ENCODE data around the gene NAB2. TPM values are rescaled to one million over a fixed set of nuclear protein-coding genes. Genes with fewer than 3 reads are reported as not detected.

NAB2 gene
- total RNA-seq, 2 experiments from 2014 or later, result 18.4 to 19.1 TPM

- DNase-seq, result no peak
- CTCF ChIA-PET, result interaction anchor here (1.0 to 16.9 kb wide), 6 partner anchors 11 to 83 kb away, joined by 4 to 292 read pairs (median 13); partner anchors contain the start of genes NEMP1 and STAT6
- peaks cover 65% of the 10 kb centered on the region for H3K4me1 Mint-ChIP-seq (ENCODE audit: low read depth)
- H3K36me3 Mint-ChIP-seq (ENCODE audit: low read depth), result peaks cover 37% of the 10 kb centered on the region
- H3K9me3 Mint-ChIP-seq, result no peaks in the 10 kb centered on the region
- H3K4me3 Mint-ChIP-seq, result peak overlapping the region; percentile 88
- no peaks in the 10 kb centered on the region for H3K27me3 Mint-ChIP-seq (ENCODE audit: low read depth)
- intact Hi-C loops (cut with micrococcal nuclease), result no loop called here
- H3K27ac Mint-ChIP-seq, result peak overlapping the region; percentile 59
Observed at GRCh38 chr12:57090490-57090889, 1.6 kb downstream of the NAB2 start.

DNA sequence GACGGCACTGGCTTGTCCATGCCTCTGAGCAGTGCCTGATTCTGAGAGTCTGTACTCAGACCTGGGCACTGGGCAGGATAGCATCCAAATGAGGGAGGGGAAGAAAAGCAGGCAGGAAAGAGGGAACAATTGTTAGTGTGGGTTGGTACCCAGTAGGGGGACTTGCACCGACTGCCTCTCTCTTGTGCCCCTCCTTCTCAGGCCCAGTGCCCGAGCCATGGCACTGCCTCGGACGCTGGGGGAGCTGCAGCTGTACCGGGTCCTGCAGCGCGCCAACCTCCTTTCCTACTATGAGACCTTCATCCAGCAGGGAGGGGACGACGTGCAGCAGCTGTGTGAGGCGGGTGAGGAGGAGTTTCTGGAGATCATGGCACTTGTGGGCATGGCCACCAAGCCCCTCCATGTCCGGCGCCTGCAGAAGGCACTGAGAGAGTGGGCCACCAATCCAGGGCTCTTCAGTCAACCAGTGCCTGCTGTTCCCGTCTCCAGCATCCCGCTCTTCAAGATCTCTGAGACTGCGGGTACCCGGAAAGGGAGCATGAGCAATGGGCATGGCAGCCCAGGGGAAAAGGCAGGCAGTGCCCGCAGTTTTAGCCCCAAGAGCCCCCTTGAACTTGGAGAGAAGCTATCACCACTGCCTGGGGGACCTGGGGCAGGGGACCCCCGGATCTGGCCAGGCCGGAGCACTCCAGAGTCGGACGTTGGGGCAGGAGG is 2.2 kb downstream of the NAB2 start:
- intact Hi-C loops (cut with micrococcal nuclease), result no loop called here
- Mint-ChIP-seq H3K9me3 (no peaks in the 10 kb centered on the region), H3K4me3 (peak overlapping the region; percentile 88), H3K27me3 (ENCODE audit: low read depth) (no peaks in the 10 kb centered on the region), H3K36me3 (ENCODE audit: low read depth) (peaks cover 40% of the 10 kb centered on the region), H3K4me1 (ENCODE audit: low read depth) (peaks cover 62% of the 10 kb centered on the region), H3K27ac (peak overlapping the region; percentile 59)
- CTCF ChIA-PET, result interaction anchor here (1.0 to 16.9 kb wide), 10 partner anchors 11 to 456 kb away, joined by 3 to 292 read pairs (median 9); partner anchors contain the start of genes LRP1, NEMP1 and STAT6
- no peak for DNase-seq

GRCh38 chr12:57091638-57092528 is 3.0 kb downstream of the NAB2 start:
- CTCF ChIA-PET, result interaction anchor here (0.6 to 16.9 kb wide), 21 partner anchors 11 to 457 kb away, joined by 3 to 292 read pairs (median 4); partner anchors contain the start of genes LRP1, NEMP1 and STAT6
- DNase-seq, result no peak
- Mint-ChIP-seq H3K27me3 (ENCODE audit: low read depth) (no peaks in the 10 kb centered on the region), H3K4me1 (ENCODE audit: low read depth) (peaks cover 60% of the 10 kb centered on the region), H3K4me3 (peak overlapping the region; percentile 41), H3K27ac (peak overlapping the region; percentile 96), H3K9me3 (no peaks in the 10 kb centered on the region), H3K36me3 (ENCODE audit: low read depth) (peaks cover 44% of the 10 kb centered on the region)
- intact Hi-C loops (cut with micrococcal nuclease), result no loop called here

GRCh38 chr12:57092529-57092862 is 3.6 kb downstream of the NAB2 start:
- Mint-ChIP-seq H3K9me3 (no peaks in the 10 kb centered on the region), H3K4me1 (ENCODE audit: low read depth) (peaks cover 60% of the 10 kb centered on the region), H3K27ac (peak overlapping the region; percentile 96), H3K27me3 (ENCODE audit: low read depth) (no peaks in the 10 kb centered on the region), H3K4me3 (no peak overlapping the region), H3K36me3 (ENCODE audit: low read depth) (peaks cover 48% of the 10 kb centered on the region)
- intact Hi-C loops (cut with micrococcal nuclease), result no loop called here
- DNase-seq, result no peak
- CTCF ChIA-PET, result interaction anchor here (0.6 to 16.9 kb wide), 20 partner anchors 10 to 458 kb away, joined by 3 to 292 read pairs (median 4); partner anchors contain the start of genes LRP1, NEMP1 and STAT6

DNA sequence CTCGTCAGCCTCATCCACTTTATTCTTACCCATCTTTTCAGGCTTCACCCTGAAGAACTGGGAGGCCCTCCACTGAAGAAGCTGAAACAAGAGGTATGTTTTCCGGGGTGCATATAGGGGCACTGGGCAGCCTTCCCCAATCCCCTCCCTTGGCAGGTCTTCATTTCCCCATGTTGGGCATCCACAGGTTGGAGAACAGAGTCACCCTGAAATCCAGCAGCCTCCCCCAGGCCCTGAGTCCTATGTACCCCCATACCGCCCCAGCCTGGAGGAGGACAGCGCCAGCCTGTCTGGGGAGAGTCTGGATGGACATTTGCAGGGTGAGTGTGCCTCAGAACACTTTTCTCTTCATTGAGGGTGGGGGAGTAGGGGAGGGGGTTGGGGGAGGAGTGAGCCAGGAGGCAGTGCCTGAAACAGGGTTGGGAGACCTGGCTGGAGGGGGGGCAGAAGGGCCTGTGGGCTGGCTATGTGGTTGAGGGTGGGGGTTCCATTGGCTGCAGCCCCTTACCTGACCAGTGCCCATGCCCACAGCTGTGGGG is 4.0 kb downstream of the NAB2 start:
- H3K9me3 Mint-ChIP-seq, result no peaks in the 10 kb centered on the region
- no peak for DNase-seq
- H3K27me3 Mint-ChIP-seq (ENCODE audit: low read depth), result no peaks in the 10 kb centered on the region
- CTCF ChIA-PET, result interaction anchor here (1.0 to 16.9 kb wide), 18 partner anchors 9 to 92 kb away, joined by 3 to 292 read pairs (median 5); partner anchors contain the start of genes LRP1, NEMP1 and STAT6
- peak overlapping the region; percentile 96 for H3K27ac Mint-ChIP-seq
- H3K4me3 Mint-ChIP-seq, result peak overlapping the region; percentile 49
- peaks cover 60% of the 10 kb centered on the region for H3K4me1 Mint-ChIP-seq (ENCODE audit: low read depth)
- H3K36me3 Mint-ChIP-seq (ENCODE audit: low read depth), result peaks cover 48% of the 10 kb centered on the region
- intact Hi-C loops (cut with micrococcal nuclease), result loop anchor here (1.0 kb wide), 3 partner anchors 17 to 85 kb away; no protein-coding TSS in a partner anchor

- intact Hi-C loops (cut with micrococcal nuclease), result loop anchor here (1.0 kb wide), 3 partner anchors 17 to 85 kb away; no protein-coding TSS in a partner anchor
- Mint-ChIP-seq H3K4me3 (peak overlapping the region; percentile 43), H3K27ac (peak overlapping the region; percentile 96), H3K4me1 (ENCODE audit: low read depth) (peaks cover 60% of the 10 kb centered on the region), H3K36me3 (ENCODE audit: low read depth) (peaks cover 49% of the 10 kb centered on the region), H3K9me3 (no peaks in the 10 kb centered on the region), H3K27me3 (ENCODE audit: low read depth) (no peaks in the 10 kb centered on the region)
- CTCF ChIA-PET, result interaction anchor here (0.8 to 16.9 kb wide), 13 partner anchors 9 to 92 kb away, joined by 3 to 292 read pairs (median 6); partner anchors contain the start of genes NEMP1 and STAT6
- peak; percentile 85 for DNase-seq
Observed at GRCh38 chr12:57093415-57094207, 4.7 kb downstream of the NAB2 start.

DNA sequence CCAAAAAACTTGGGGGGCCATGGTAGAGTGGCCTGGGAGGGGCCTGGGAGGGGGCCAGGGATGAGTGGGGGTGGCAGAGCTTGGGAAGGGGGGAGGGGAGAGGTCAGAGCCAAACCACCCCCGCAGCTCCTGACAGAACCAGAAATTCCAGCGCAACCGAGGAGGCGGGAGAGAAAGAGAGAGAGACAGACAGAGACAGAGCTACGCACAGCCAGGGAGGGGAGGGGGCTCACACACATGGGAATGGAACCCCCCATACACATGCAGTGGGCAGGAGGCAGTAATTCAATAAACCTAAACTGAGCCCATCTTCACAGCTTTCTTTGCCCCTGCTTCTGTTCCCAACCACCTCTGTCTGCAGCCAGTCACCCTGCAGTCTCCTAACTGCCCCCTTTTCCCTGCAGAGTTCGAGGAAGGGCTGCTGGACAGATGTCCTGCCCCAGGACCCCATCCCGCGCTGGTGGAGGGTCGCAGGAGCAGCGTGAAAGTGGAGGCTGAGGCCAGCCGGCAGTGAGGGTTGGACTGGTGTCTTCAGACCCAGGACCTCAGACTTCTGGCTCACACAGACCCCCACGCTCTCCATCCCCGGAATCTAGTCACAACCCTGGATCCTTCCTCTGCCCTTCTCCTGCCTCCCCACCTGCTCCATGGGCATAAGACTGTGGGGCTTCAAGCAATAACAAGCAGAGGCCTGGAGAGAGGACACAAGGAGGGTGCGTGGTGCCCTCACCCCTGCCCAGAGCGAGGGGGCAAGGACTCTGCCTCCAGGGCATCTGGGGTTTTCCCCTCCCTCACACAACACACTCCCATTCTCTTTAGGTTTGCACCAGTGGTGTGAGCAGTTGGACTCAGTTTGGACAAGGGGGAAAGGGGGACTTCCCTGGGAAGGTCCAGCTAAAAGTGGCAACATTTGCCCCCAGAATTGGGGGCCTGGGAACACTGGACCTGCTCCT is 5.6 kb downstream of the NAB2 start:
- intact Hi-C loops (cut with micrococcal nuclease), result no loop called here
- peaks cover 57% of the 10 kb centered on the region for H3K36me3 Mint-ChIP-seq (ENCODE audit: low read depth)
- H3K27me3 Mint-ChIP-seq (ENCODE audit: low read depth), result no peaks in the 10 kb centered on the region

DNA sequence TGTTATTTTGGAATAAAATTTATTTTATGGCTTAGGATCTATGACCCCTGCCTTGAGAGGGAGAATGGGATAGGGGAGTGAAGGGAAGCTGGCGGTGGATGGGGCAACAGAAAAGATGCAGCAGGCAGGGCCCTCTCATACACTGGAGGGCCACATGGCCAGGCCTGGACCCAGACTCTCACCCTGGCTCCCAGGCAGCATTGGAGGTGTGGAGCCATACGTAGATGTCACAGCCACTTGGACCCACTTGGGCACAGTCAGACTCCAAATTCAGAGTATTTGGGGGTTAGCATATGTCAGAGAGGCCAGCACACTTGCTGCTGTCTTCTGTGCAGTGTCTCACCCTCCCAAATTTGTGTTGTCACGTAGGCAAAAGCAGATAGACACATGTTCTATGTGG is 6.5 kb downstream of the NAB2 start:
- CTCF ChIA-PET, result interaction anchor here (1.1 to 16.9 kb wide), 5 partner anchors 11 to 87 kb away, joined by 3 to 292 read pairs (median 4); partner anchors contain the start of genes NEMP1 and STAT6
- Mint-ChIP-seq H3K4me3 (no peak overlapping the region), H3K36me3 (ENCODE audit: low read depth) (peaks cover 58% of the 10 kb centered on the region), H3K4me1 (ENCODE audit: low read depth) (peaks cover 56% of the 10 kb centered on the region), H3K27me3 (ENCODE audit: low read depth) (no peaks in the 10 kb centered on the region), H3K27ac (peak overlapping the region; percentile 96), H3K9me3 (no peaks in the 10 kb centered on the region)
- intact Hi-C loops (cut with micrococcal nuclease), result no loop called here
- DNase-seq, result no peak

More for the DNA sequence above, 5.6 kb downstream of the NAB2 start:
- no peak overlapping the region for H3K4me3 Mint-ChIP-seq
- CTCF ChIA-PET, result interaction anchor here (0.8 to 16.9 kb wide), 8 partner anchors 17 to 93 kb away, joined by 4 to 292 read pairs (median 8); partner anchors contain the start of genes NEMP1 and STAT6
- peak overlapping the region; percentile 96 for H3K27ac Mint-ChIP-seq
- no peaks in the 10 kb centered on the region for H3K9me3 Mint-ChIP-seq
- DNase-seq, result no peak
- peaks cover 60% of the 10 kb centered on the region for H3K4me1 Mint-ChIP-seq (ENCODE audit: low read depth)

DNA sequence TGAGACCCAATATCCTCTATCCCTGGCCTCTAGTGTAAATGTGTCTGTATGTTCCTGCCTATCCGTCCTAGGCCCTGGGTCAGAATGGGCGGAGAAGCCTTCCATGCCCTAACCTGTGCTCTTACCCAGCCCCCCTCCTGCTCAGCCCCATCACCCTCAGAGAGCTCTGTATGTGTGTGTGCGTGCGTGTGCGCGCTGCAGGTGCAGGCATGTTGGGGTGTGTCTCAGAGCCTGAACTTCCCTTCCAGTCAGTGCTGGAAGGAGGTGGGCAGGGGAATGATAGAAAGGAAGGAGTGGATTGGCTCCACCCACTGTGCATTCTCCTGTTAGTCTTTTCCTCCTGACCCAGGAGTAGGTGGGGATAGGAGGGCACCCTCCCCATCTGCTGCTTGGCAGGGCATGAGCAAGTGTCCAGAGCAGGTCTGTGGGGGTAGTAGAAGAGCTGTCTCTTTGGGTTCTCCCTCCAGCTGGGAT is 7.2 kb downstream of the NAB2 start:
- intact Hi-C loops (cut with micrococcal nuclease), result no loop called here
- peaks cover 51% of the 10 kb centered on the region for H3K36me3 Mint-ChIP-seq (ENCODE audit: low read depth)
- no peak for DNase-seq
- no peak overlapping the region for H3K4me3 Mint-ChIP-seq
- H3K9me3 Mint-ChIP-seq, result no peaks in the 10 kb centered on the region
- peaks cover 50% of the 10 kb centered on the region for H3K4me1 Mint-ChIP-seq (ENCODE audit: low read depth)
- H3K27ac Mint-ChIP-seq, result peak overlapping the region; percentile 96
- no peaks in the 10 kb centered on the region for H3K27me3 Mint-ChIP-seq (ENCODE audit: low read depth)
- CTCF ChIA-PET, result interaction anchor here (0.8 to 16.9 kb wide), 6 partner anchors 10 to 117 kb away, joined by 3 to 292 read pairs (median 5); partner anchors contain the start of genes NEMP1 and STAT6

GRCh38 chr12:57096748-57097553 is 8.0 kb downstream of the NAB2 start:
- Mint-ChIP-seq H3K36me3 (ENCODE audit: low read depth) (peaks cover 48% of the 10 kb centered on the region), H3K27ac (peak overlapping the region; percentile 96), H3K27me3 (ENCODE audit: low read depth) (no peaks in the 10 kb centered on the region), H3K9me3 (no peaks in the 10 kb centered on the region), H3K4me1 (ENCODE audit: low read depth) (peaks cover 45% of the 10 kb centered on the region), H3K4me3 (no peak overlapping the region)
- CTCF ChIA-PET, result interaction anchor here (0.8 to 16.9 kb wide), 7 partner anchors 9 to 116 kb away, joined by 3 to 292 read pairs (median 6); partner anchors contain the start of genes NEMP1 and STAT6
- no peak for DNase-seq
- intact Hi-C loops (cut with micrococcal nuclease), result no loop called here

All from activated naive CD4-positive, alpha-beta T cell treated with anti-CD3 and anti-CD28 coated beads for 36 hours (primary cell).